ENCODE measurements around the gene INS.
"Not testable (repeated sequence)": the region's sequence is repeated elsewhere in the genome, so short reads cannot be mapped to it uniquely, and the experiment has no call there.

Gene INS

DNA sequence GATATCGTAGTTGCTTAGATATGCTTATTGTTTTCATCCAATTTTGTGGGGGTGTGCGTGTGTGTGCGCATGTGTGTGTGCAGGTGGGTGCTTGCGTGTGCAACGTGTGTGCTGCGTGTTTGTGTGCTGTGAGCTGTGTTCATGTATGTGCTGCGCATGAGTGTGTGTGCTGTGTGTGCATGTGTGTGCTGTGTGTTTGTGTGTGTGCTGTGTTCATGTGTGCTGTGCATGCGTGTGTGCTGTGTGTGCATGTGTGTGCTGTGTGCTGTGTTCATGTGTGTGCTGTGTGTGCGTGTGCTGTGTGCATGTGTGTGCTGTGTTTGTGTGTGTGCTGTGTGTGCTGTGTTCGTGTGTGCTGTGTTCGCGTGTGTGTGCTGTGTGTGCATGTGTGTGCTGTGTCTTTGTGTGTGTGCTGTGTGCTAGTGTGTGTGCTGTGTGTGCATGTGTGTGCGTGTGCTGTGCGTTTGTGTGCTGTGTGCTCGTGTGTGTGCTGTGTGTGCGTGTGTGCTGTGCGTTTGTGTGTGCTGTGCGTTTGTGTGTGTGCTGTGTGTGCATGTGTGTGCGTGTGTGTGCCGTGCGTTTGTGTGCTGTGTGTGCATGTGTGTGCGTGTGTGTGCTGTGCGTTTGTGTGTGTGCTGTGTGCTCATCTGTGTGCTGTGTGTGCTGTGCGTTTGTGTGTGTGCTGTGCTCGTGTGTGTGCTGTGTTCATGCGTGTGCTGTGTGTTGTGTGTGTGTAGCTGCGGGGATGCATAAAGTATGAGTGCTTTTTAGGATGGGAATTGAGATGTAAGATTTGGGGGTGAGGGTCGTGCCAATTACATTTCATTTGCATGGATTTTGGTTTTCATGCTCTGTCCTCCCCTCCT, 29.4 kb downstream of the INS start:
- no peak for DNase-seq (ENCODE audit: low spot score)

DNA sequence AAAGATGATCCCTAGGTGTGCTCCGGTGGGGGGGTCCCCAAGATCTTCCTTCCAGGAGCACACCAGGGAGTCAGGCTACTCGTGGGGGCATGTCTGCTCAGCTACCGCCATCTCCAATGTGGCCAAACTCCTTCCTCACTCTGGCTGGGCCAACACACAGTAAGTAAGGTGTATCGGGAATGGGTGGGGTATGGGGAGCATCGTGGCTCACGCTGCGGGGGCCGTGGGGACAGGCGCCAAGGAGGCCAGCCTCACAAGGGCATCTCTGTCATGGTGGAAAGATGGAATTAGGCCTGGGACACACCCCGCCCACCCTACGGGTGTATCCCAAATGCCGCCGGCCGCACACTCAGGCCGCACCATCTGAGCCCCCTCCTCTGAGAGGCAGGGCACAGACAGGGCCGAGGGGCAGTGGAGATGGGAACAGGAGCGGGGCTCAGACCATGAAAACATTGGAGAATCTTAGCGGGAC, 30.1 kb downstream of the INS start:
- no peak for DNase-seq (ENCODE audit: low spot score)

DNA sequence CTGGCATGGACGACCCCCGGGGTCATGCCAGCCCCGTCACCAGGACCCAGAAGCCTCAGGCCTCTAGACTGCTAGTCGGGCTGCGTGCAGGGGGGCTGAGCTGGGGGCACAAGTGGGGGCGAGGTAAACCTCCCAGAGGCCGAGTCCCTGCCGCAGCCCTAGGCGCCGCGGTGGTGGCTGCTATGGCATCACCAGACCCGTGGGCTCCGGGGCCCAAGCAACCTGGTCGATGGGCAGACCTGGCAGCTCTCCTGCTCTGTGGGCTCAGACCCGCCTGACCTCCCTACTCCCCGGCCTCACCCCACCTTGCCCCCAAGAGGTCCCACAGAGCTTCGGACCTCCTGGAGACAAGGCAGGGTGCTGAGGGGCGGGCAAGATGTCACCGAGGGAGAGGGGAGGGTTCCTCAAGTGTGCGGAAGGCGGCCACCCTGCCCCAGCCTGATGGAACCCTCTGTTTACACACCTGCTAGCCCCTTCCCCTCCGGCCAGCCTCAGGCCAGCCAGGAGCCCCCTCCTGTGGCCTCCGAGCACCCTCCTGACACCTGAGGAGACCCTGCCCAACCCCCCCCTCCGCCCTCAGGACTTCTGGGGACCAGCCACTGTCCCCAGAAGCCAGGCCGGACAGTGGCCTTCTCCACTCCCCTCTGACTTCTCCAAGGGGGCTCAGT, 31.2 kb downstream of the INS start:
- no peak for DNase-seq (ENCODE audit: low spot score)

DNA sequence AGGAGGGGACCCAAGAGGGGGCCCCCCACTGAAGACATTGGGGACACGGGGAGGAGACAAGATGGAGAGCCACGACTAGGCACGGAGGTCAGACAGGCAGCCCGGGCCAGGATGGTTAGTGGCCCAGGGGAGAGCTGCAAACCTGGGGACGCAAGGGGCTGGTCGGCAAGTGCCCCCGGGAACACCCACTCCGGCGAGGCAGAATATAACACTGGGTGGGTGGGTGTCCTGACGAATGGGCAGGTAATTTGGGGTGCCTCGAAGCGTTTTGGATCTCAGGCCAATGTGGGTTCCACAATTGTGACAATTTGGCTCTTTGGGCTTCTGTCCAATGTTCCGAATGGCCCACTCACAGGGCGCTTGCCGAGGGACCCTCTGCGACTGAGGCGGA, 31.7 kb downstream of the INS start:
- DNase-seq (ENCODE audit: low spot score) = no peak

DNA sequence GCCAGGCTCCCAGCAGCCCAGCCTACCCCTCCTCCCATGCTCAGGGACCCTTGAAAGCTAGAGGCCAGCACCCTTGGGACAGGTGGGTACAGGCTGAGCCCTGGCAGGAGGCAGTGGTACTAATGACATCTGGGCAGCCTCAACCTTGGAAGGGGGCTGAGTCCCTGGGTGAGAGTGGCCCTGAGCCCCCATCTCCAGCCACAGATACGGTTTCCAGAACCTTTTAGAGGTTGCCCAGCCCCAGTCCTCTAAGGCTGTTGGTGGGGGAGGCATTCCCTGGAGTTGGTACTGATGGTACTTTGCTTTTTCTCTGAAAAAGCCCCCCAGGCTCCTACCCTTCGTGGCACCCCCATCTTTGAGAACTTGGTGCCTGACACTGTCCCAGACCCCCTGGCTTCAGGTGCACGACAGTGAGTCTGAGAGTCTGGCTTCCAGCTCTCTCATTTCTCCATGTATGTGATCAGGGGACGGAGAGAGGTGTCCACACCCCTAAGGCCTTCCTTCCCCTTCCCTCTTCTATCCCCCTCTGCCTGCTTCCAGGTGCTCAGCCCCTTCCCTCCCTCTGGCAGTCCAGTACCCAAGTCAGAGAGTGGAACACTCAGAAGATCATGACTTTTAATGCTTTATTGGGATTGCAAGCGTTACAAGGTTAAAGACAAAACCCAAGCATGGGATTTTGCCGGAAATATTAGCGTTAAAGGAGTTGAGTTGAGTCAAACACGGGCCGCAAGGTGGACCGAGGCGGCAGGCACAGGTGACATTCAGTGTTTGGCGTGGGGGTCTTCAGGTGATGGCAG, 32.3 kb downstream of the INS start:
- DNase-seq (ENCODE audit: low spot score) = no peak

DNA sequence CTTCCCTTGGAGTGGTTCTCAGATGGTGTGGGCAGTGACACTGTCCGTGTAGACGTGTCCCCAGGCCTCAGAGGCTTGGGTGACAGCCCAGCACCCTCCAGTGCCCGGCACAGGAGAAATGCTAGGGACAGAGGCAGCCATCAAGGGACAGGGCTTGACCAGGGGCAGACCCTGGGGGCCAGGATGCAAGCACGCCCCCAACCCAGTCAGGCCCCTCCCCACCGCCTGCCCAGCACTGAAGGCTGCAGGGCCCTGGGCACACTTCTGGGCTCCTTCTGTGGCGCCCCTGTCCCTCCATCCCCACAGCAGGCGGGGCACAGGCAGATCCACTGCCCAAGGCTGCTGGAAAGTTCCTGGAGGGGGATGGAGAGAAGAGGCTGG, 32.9 kb downstream of the INS start:
- DNase-seq (ENCODE audit: low spot score) = no peak

DNA sequence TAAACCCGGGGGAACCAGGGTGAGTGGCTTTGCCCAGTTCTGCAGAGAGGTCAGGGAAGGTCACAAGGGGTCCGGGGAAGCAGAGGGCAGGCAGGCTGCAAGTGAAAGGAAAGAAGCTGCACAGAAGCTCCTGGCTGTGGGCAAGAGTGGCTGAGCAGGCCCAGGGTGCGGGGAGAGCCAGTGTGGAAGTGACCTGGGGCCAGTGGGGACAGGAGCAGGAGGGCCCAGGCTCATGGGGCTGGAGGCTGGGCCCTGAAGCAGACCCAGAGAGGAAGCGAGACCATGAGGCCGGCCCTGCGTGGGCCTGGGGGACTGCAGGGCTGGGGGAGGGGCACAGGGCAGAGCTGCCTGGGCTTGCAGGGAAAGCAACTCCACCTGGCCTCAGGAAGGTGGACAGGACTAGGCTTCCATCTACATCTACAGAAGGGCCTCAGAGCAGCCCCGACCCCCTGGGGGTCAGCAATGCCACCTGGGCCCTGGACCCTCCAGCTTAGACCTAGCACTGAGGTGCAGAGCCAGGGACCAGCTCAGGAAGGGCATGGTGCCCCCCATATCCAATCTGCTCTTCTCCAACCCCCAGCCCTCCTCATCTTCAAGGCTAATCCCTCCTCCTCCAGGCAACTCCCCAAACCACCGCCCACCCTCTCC, 33.4 kb downstream of the INS start:
- no peak for DNase-seq (ENCODE audit: low spot score)

DNA sequence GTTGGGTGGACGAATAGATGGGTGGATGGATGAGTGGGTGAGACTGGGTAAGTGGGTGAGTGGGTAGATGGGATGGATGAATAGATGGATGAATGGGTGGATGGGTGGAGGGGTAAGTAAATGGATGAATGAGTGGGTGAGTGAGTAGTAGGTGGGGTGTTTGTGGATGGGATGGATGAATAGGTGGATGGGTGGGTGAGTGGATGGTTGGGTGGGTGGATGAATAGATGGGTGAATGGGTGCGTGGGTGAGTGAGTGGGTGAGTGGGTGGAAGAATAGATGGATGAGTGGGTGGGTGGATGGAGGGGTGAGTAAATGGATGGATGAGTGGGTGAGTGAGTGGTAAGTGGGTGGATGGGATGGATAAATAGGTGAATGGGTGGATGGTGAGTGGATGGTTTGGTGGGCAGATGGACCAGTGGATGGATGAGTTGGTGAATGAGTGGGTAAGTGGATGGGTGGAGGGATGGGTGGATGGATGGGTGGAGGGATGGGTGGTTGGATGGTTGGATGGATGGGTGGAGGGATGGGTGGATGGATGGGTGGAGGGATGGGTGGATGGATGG, 34.4 kb downstream of the INS start:
- no peak for DNase-seq (ENCODE audit: low spot score)

DNA sequence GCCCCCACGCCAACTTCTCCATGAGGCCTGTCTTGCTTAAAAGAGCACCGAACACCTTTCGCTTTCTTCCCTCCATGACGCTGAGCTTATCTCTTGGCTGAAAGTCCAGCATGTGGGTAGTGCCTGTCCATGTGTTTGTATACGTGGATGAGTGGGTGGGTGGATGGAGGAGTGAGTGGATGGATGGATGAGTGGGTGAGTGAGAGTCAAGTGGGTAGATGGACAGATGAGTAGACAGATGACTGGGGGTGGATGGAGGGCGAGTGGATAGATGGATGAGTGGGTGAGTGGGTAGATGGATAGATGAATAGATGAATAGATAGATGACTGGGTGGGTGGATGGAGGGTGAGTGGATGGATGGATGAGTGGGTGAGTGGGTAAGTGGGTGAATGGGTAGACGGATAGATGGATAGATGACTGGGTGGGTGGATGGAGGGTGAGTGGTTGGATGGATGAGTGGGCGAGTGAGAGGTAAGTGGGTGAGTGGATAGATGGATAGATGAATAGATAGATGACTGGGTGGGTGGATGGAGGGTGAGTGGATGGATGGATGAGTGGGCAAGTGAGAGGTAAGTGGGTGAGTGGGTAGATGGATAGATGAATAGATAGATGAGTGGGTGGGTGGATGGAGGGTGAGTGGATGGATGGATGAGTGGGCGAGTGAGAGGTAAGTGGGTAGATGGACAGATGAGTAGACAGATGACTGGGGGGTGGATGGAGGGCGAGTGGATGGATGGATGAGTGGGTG, 36.1 kb downstream of the INS start:
- not testable (repeated sequence) for DNase-seq (ENCODE audit: low spot score)

DNA sequence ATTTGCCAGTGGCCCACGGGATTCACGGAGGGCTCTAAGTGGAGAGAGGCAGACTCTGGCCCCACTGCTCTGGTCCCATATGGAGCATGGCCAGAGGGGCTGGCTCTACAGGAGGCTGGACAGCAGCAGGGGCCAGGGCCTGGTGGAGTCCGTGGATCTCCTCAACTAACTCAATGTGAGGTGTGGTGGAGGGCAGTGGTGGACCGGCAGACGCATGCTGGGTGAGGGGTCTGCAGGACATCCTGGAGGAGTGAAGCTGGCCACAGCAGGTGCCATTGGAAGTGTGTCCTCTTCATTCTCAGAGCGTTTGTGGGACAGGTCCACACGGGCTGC, 37.4 kb downstream of the INS start:
- no peak for DNase-seq (ENCODE audit: low spot score)

DNA sequence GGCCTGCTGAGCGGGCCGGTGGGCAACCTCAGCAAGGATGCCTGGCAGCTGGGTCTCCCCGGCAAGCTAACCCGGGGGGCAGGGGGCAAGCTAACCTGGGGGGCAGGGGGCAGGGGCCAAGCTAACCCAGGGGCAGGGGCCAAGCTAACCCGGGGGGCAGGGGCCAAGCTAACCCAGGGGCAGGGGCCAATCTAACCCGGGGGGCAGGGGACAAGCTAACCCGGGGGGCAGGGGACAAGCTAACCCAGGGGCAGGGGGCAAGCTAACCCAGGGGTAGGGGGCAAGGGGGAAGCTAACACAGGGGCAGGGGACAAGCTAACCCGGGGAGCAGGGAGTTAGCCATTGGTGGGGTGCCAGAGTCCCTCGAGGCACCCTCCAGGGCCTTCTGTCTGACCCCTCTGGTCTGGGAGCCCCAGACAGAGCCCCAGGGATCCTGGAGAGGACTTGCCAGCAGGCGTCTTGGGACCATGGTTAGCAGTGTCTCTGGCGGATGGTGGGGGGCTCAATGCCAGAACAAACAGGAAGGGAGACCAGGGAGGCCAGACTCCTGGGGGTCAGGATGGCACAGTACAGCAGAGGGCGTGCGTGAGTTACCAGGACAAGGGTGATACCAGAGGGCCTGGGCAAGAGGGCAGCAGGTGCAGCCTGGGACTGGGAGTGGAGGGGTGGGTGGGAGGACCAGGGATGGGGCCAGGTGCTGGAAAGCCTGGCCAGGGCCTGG, 37.9 kb downstream of the INS start:
- no peak for DNase-seq (ENCODE audit: low spot score)

DNA sequence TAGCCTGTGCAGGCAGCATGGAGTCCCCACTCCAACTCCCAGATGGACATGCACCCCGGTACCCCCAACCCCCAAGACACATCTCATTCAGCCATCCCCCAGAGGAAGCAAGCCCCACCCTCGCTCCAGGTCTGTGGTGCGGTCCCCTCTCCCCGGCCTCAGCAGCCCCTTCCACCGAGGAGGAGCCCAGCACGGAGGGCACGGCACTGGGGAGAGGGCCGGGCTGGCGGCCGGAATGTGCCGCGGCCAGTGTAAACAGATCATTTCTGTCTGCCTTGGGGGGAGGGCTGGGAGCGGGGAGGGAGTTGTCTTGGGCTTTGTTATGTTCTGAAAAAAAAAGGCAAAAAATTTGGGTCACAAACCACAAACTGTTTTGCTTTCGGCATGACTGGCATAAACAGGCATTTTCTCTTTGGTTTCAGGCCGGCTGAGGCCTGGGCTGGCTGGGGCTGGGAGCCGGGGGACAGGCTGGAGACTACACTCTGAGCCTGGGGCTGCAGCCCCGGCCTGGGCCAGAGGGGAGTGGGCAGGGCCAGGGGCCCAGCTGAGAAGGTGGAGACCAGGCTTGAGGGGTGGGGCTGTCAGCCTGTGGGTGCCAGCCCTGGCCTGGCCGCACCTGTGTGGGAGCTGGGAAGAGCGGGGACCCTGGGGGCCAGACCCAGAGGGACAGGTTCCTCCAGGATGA, 38.6 kb downstream of the INS start:
- DNase-seq (ENCODE audit: low spot score) = no peak

DNA sequence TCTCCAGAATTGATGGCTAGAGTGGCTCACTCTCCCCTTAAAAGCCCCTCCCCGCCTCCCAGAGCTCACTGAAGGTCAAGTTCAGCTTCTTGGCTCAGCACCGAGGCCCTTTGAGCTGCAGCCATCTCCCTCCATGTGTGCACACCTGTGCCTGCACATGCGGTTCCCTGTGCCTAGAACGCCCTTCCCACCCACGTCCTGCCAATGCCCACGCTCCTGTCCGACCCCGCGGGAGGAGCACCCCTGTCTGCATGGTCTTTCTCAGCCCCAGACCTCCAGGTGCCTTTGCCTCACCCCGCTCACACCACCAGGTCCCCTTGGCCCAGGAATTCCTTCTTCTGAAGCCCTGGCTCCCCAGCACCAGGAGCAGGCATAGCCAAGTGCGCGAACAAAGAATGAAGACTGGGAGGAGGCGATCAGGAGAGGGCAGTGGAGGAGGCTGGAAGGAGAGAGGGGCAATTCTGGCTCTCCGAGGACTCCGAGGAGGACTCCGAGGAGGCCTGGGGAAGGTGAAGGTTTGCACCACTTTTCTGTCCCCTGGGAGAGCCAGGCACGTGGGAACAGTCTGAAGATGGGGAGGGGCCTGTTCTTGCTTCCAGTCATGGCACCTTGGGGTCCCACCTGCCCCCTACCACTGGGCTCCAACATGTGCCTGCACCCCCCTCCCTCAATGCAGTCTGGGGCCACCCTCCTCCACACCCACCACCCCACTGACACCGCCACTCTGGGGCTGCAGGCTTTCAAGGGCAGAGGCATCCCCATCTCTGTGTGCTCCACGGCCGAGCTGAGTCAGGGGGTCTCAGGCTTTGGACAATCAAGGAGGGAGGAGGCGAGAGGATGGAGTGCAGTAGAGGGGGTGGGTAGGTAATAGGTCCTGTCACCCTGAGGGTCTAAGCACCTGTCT, 39.5 kb downstream of the INS start:
- no peak for DNase-seq (ENCODE audit: low spot score)

DNA sequence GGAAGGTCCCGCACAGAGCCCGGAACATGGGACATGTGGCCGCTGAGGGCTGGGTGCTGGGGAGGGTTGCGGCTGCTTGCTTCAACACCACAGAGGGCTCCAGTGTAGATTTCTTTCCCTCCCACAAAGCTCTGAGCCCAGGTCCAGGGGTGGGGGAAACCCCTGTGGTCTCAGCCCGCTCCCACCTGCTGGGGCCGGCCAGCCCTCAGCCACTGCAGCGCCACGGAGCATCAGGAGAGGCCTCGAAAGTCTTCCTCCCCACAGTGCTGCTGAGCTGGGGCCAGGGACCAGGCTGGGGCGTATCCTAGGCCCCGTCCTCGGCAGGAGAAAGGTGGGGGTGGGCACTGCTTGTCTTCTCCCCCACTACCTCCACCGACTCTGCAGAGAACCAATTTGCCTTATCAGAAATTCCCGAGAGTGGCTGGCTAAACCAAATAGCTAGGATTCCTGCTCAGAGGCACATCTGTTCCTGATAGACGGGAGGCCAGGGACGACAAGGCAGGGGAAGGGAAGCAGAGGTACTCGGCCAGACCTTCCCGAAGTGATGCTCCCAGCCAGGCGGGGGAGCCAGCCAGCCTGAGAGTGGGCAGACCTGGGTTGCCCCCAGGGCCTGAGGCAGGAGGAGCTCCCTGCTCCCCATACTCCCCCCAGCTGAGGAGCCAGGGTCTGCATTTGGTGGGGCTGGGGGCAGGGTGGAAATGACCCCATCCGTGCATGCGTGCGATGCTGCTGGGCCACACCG, 40.5 kb downstream of the INS start:
- DNase-seq (ENCODE audit: low spot score) = no peak

DNA sequence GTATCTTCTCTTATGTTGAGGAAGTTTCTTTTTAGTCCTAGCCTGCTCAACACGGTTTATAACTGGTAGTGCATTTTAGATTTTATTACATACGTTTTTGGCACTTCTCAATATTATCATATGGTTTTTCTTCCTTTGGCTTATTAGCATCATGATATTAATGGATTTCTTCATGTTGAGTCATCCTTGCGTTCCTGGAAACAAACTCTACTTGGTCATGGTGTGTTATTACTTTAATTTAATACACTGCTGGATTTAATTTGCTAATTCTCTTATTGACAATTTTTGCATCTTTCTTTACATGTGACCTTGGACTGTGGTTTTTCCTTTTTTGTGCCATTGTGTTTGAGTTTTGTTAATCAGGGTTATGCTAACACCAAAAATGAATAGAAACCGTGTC, 42.3 kb downstream of the INS start:
- DNase-seq (ENCODE audit: low spot score) = no peak

DNA sequence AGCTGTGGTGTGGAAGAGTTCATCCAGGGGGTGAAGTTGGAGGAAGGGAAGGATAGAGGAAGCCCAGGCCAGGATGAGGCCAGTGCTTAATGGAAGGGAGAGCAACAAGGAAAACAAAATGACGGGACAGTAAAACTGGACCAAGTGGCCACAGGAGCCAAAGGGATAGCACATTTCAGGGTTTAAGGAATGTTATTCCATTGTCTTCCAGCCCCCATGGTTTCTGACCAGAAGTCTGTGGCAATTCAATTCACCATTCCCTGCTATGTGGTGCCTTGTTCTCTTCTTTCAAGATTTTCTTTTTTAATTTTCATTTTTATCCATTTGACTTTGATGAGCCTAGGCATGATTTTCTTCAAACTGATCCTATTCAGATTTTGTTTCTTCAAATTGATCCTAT, 44.3 kb downstream of the INS start:
- no peak for DNase-seq (ENCODE audit: low spot score)

DNA sequence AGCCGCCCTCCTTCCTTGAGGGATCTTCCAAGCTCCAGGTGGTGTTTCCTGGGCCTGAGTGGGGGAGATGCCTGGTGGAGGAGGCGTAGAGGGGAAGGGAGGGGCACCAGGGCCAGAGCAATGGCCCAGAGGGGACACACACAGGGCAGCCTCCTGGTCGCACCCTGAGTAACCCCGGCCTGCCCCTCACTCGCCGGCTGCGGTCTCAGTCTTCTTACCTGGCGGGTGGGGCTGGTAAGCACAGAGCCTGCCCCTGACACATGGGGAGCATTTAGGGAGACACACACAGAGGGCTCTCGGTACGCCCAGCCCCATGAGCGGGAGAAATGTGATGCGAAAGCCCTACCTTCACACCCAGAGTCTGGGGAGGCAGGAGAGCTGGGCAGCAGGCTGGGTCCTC, 45.7 kb downstream of the INS start:
- DNase-seq (ENCODE audit: low spot score) = no peak

All from CD4-positive, alpha-beta T cell treated with Interleukin-6 at 100 ng/mL for 8 hours (primary cell).